Measurements from ENCODE around the gene PNPLA7.

GRCh38 chr9:137429974-137430722 lies 120.1 kb downstream of the PNPLA7 start:
- TF ChIP-seq EZH2 (IDR thresholded peaks at IDR 0.05; ENCODE audit: borderline replicate concordance, insufficient read depth, low read depth, low read length, poor library complexity, severe bottlenecking) (no peak), CTCF (IDR thresholded peaks at IDR 0.05) (no peak)

Data from B cell (primary cell).